GM13976 (cell line): ENCODE results near the gene CSF3.

Experiments used
- DNase-seq: peaks from one replicate; pipeline ENCODE4 v3.0.0; 2012; ENCODE audit warnings: low spot score
- in situ Hi-C: fragments of 300-500 bp; cut with MboI; formaldehyde crosslinking; loops from one replicate; pipeline ENCODE4 v1.12.0; 2022; ENCODE audit warnings: low sequenced_read_pairs, mixed read lengths, inconsistent platforms; ENCODE audit not compliant: unreplicated experiment
- TF ChIP-seq, protein P1 (sequence below): IDR thresholded peaks from 2 replicates; pipeline ENCODE4 v1.5.1; 2012; ENCODE audit warnings: borderline replicate concordance, mild to moderate bottlenecking; ENCODE audit not compliant: insufficient read depth; ENCODE audit errors: extremely low read depth, missing control alignments, control extremely low read depth

The CSF3 gene

DNA sequence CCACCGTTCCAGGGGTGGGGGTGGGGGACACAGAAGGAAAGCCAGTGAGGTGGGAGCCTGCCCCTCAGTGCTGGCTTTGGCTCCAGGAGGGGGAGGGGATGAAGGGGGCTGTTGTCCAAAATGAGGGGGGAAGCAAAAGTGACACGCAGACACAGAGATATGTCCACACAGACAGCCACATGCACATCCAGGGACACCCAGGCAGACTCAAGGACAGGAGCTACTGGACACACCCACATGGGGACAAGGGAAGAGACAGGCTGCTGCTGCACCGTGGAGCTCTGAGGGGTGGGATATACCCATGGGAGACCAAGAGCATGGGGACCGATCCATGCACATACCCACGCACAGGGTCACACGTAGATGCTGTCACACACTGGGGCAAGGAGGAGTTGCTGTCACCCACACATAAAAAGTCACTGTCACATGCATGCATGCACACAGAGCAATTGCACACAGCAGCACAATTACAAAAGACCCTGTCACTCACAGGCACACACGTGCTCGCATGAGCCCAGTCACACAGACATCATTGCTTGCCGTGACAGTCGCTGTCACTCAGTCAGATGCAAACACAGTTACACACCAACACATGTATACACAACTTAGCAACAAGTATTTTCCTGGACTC lies 48.8 kb downstream of the CSF3 start:
- TF ChIP-seq, protein P1, sequence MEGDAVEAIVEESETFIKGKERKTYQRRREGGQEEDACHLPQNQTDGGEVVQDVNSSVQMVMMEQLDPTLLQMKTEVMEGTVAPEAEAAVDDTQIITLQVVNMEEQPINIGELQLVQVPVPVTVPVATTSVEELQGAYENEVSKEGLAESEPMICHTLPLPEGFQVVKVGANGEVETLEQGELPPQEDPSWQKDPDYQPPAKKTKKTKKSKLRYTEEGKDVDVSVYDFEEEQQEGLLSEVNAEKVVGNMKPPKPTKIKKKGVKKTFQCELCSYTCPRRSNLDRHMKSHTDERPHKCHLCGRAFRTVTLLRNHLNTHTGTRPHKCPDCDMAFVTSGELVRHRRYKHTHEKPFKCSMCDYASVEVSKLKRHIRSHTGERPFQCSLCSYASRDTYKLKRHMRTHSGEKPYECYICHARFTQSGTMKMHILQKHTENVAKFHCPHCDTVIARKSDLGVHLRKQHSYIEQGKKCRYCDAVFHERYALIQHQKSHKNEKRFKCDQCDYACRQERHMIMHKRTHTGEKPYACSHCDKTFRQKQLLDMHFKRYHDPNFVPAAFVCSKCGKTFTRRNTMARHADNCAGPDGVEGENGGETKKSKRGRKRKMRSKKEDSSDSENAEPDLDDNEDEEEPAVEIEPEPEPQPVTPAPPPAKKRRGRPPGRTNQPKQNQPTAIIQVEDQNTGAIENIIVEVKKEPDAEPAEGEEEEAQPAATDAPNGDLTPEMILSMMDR = no peak
- DNase-seq = no peak
- in situ Hi-C loops = no loop called here

- no peak for DNase-seq
- TF ChIP-seq, protein P1 = no peak
- in situ Hi-C loops = no loop called here
Observed at GRCh38 chr17:40064971-40065768, 49.9 kb downstream of the CSF3 start.

GRCh38 chr17:40065769-40066510 lies 50.7 kb downstream of the CSF3 start:
- no peak for DNase-seq
- TF ChIP-seq, protein P1 = no peak
- in situ Hi-C loops = no loop called here
